Panc1 (cell line): Measurements from ENCODE around the gene SZT2.

Experiments
- POLR2AphosphoS5 ChIP-seq: IDR thresholded peaks from 2 replicates; pipeline ENCODE4 v1.6.1; 2012; ENCODE audit warnings: mild to moderate bottlenecking, low read depth, low read length, moderate library complexity
- SIN3A ChIP-seq: IDR thresholded peaks from 2 replicates; pipeline ENCODE4 v1.6.1; 2012; ENCODE audit warnings: low read depth, mild to moderate bottlenecking, low read length, moderate library complexity, borderline replicate concordance; ENCODE audit not compliant: insufficient read depth
- TF ChIP-seq, protein P1 (sequence below): fragments of 450-650 bp; IDR thresholded peaks from 2 replicates; pipeline ENCODE4 v1.5.1; 2017; ENCODE audit warnings: mild to moderate bottlenecking
- TF ChIP-seq, protein P2 (sequence below), 2 experiments: IDR thresholded peaks; 2 replicates each; pipeline ENCODE4 v1.6.1; 2011 to 2012; ENCODE audit warnings: low read depth in 2 of 2, control low read depth in 1 of 2, low read length in 1 of 2, mild to moderate bottlenecking in 1 of 2, moderate library complexity in 1 of 2; ENCODE audit not compliant: insufficient read depth in 1 of 2

GRCh38 chr1:43447891-43448708 is 58.4 kb downstream of the SZT2 start:
- TF ChIP-seq, protein P1, sequence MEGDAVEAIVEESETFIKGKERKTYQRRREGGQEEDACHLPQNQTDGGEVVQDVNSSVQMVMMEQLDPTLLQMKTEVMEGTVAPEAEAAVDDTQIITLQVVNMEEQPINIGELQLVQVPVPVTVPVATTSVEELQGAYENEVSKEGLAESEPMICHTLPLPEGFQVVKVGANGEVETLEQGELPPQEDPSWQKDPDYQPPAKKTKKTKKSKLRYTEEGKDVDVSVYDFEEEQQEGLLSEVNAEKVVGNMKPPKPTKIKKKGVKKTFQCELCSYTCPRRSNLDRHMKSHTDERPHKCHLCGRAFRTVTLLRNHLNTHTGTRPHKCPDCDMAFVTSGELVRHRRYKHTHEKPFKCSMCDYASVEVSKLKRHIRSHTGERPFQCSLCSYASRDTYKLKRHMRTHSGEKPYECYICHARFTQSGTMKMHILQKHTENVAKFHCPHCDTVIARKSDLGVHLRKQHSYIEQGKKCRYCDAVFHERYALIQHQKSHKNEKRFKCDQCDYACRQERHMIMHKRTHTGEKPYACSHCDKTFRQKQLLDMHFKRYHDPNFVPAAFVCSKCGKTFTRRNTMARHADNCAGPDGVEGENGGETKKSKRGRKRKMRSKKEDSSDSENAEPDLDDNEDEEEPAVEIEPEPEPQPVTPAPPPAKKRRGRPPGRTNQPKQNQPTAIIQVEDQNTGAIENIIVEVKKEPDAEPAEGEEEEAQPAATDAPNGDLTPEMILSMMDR = no peak
- TF ChIP-seq SIN3A = no peak
- TF ChIP-seq POLR2AphosphoS5 = no peak
- TF ChIP-seq, protein P2, sequence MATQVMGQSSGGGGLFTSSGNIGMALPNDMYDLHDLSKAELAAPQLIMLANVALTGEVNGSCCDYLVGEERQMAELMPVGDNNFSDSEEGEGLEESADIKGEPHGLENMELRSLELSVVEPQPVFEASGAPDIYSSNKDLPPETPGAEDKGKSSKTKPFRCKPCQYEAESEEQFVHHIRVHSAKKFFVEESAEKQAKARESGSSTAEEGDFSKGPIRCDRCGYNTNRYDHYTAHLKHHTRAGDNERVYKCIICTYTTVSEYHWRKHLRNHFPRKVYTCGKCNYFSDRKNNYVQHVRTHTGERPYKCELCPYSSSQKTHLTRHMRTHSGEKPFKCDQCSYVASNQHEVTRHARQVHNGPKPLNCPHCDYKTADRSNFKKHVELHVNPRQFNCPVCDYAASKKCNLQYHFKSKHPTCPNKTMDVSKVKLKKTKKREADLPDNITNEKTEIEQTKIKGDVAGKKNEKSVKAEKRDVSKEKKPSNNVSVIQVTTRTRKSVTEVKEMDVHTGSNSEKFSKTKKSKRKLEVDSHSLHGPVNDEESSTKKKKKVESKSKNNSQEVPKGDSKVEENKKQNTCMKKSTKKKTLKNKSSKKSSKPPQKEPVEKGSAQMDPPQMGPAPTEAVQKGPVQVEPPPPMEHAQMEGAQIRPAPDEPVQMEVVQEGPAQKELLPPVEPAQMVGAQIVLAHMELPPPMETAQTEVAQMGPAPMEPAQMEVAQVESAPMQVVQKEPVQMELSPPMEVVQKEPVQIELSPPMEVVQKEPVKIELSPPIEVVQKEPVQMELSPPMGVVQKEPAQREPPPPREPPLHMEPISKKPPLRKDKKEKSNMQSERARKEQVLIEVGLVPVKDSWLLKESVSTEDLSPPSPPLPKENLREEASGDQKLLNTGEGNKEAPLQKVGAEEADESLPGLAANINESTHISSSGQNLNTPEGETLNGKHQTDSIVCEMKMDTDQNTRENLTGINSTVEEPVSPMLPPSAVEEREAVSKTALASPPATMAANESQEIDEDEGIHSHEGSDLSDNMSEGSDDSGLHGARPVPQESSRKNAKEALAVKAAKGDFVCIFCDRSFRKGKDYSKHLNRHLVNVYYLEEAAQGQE (IDR thresholded peaks at IDR 0.05; ENCODE audit: insufficient read depth in 1 of 2, low read depth in 2 of 2, low read length in 1 of 2) = no peak
